Mesodermal cell (in vitro differentiated cells): ENCODE measurements around the gene NKAIN4.

Source experiments
- H3K27ac ChIP-seq: 2 replicates; pipeline ENCODE4 v1.7.0; 2013; ENCODE audit warnings: mild to moderate bottlenecking, low read depth, low read length, moderate library complexity; ENCODE audit not compliant: severe bottlenecking
- H3K36me3 ChIP-seq: 2 replicates; pipeline ENCODE4 v1.7.1; 2013; ENCODE audit warnings: mild to moderate bottlenecking, low read length, moderate library complexity; ENCODE audit not compliant: control insufficient read depth, insufficient read depth
- H3K4me1 ChIP-seq: one replicate; pipeline ENCODE4 v1.7.1; 2013; ENCODE audit warnings: mild to moderate bottlenecking, low read length; ENCODE audit not compliant: insufficient read depth, control insufficient read depth, poor library complexity, severe bottlenecking
- H3K4me3 ChIP-seq: 2 replicates; pipeline ENCODE4 v1.7.0; 2013; ENCODE audit warnings: low read length, control low read depth, mild to moderate bottlenecking; ENCODE audit not compliant: insufficient read depth, poor library complexity, severe bottlenecking; ENCODE audit errors: extremely low read depth
- H3K9me3 ChIP-seq: 2 replicates; pipeline ENCODE4 v1.7.1; 2013; ENCODE audit warnings: mild to moderate bottlenecking, low read length, moderate library complexity; ENCODE audit not compliant: control insufficient read depth
- WGBS, 2 experiments: methylation state at CpG; one replicate each; pipeline ENCODE4 v1.1.5; 2013; ENCODE audit warnings: missing lambda C conversion rate in 2 of 2; ENCODE audit not compliant: insufficient coverage in 2 of 2; 5-methylcytosine and 5-hydroxymethylcytosine counted together

The NKAIN4 gene

DNA sequence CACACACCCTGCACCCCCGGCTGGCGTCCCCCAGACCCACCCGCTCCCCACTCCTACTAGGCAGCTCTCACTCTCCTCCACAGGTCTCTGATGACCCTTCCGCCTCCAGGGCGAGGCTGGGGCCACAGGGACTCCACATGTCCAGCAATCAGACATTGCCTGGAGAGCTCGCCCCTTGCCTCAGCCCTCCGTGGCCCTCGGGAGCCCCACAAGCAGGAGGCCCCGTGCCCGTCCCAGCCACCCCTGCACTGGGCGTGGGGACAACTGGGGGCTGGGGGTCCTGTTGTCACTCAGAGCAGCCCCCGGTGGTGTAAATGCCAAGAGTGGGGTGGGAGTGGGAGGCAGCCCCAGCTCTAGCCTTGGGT is 40.3 kb upstream of the NKAIN4 start:
- WGBS, 2 experiments = 91 to 93% methylated on average over 9 to 12 of the region's 12 CpGs

DNA sequence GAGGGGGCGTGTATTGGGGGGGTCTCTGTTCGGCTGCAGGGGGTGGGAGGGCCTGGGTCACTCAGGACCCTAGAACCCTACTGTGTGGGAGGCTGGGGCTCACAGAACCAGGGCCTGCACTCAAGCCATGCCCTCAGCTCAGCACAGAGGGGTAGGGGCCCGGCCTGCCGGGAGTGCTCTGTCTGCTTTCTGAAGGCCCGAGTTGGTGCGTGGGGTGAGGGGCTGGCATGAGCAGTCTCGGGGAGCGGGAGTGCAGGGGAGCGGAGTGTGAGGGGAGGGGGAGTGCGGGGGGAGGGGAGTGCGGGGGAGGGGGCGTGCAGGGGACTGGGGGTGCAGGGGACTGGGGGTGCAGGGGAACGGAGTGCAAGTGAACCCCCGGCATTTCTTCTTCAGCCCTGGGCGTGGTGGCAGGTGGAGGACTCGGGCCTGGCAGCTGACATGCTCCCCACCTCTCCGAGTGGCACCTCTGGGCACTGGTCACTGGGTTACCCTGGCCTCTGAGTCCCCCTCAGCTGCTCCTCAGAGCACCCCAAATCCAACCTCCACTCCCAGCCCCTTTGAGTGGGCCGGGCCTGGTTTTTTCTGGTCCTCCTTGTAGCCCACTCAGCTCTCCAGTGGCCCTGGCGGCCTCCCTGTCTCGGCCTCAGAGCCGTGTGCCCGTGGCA is 39.7 kb upstream of the NKAIN4 start:
- 91 to 95% methylated on average over 8 to 10 of the region's 22 CpGs for WGBS, 2 experiments
- Histone ChIP-seq H3K36me3 (peaks cover 2% of the 10 kb centered on the region), H3K27ac (no peak overlapping the region), H3K4me3 (no peak overlapping the region), H3K9me3 (no peaks in the 10 kb centered on the region), H3K4me1 (no peaks in the 10 kb centered on the region)

More for the DNA sequence above, 40.3 kb upstream of the NKAIN4 start:
- Histone ChIP-seq H3K36me3 (no peaks in the 10 kb centered on the region), H3K9me3 (no peaks in the 10 kb centered on the region), H3K4me3 (no peak overlapping the region), H3K27ac (no peak overlapping the region), H3K4me1 (no peaks in the 10 kb centered on the region)

DNA sequence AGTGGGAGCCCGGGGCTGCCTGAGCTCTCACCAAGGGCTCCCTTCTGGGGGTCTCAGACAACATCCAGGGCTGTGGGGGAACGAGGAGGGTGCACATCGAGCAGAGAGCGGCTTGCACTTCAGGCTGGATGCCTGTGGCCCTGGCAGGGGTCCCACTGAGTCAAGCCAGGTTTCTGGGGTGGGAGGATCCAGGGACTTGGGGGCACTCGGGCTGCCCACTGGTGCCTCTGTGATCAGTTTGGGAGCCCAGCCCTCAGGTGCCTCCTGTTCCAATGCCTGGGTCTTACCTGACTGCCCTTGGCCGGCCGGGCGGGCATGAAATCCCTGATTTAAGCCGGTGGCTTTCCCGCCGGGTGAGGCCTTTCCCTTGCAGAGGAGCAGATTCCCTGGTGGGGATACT is 39.2 kb upstream of the NKAIN4 start:
- H3K4me3 ChIP-seq = no peak overlapping the region
- 85 to 88% methylated on average over 4 to 5 of the region's 11 CpGs for WGBS, 2 experiments

DNA sequence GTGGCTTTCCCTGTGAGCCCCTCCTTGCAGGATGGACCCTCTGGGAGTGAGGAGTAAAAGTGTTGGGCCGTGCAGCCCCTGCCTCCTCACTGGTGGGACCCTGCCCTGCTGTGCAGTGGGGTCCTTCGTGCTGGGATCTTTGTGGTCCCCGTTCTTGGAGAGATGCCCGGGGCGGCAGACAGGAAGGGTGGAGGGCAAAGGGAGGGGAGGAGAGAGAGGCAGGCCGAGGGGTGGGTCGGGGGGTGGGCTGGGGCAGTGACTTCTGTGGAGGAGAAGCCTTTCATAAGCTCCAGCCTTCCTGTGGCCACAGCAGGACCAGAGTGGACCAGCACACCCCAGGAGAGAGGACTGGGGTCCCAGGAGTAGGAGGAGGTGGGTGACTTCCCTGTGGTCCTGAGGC is 38.6 kb upstream of the NKAIN4 start, which contains the start of gene COL20A1:
Gene COL20A1 (plus strand): TSS at position 283 of the 400 bp plus-strand sequence. CDS start 1,922 bp downstream, outside the sequence.
- Histone ChIP-seq H3K4me3 (no peak within 1 kb of the TSS), H3K9me3 (no peaks in the 10 kb centered on the region), H3K27ac (no peak within 1 kb of the TSS), H3K4me1 (no peaks in the 10 kb centered on the region), H3K36me3 (peaks cover 13% of the 10 kb centered on the region)
- 75 to 76% methylated on average over 4 to 7 of the region's 7 CpGs for WGBS, 2 experiments

More for the DNA sequence above, 39.2 kb upstream of the NKAIN4 start:
- H3K27ac ChIP-seq = no peak overlapping the region
- peaks cover 8% of the 10 kb centered on the region for H3K36me3 ChIP-seq
- no peaks in the 10 kb centered on the region for H3K9me3 ChIP-seq
- H3K4me1 ChIP-seq = no peaks in the 10 kb centered on the region

GRCh38 chr20:63292292-63292701 is 38.0 kb upstream of the NKAIN4 start:
- Histone ChIP-seq H3K27ac (no peak overlapping the region), H3K9me3 (no peaks in the 10 kb centered on the region), H3K36me3 (peaks cover 20% of the 10 kb centered on the region), H3K4me1 (no peaks in the 10 kb centered on the region), H3K4me3 (no peak overlapping the region)
- WGBS, 2 experiments = 92 to 93% methylated on average over 13 to 14 of the region's 16 CpGs

- Histone ChIP-seq H3K36me3 (peaks cover 22% of the 10 kb centered on the region), H3K9me3 (no peaks in the 10 kb centered on the region), H3K27ac (no peak overlapping the region), H3K4me3 (no peak overlapping the region), H3K4me1 (no peaks in the 10 kb centered on the region)
- WGBS, 2 experiments = 85 to 88% methylated on average over 9 to 10 of the region's 10 CpGs
These were observed 37.5 kb upstream of the NKAIN4 start for GRCh38 chr20:63291811-63292210.

DNA sequence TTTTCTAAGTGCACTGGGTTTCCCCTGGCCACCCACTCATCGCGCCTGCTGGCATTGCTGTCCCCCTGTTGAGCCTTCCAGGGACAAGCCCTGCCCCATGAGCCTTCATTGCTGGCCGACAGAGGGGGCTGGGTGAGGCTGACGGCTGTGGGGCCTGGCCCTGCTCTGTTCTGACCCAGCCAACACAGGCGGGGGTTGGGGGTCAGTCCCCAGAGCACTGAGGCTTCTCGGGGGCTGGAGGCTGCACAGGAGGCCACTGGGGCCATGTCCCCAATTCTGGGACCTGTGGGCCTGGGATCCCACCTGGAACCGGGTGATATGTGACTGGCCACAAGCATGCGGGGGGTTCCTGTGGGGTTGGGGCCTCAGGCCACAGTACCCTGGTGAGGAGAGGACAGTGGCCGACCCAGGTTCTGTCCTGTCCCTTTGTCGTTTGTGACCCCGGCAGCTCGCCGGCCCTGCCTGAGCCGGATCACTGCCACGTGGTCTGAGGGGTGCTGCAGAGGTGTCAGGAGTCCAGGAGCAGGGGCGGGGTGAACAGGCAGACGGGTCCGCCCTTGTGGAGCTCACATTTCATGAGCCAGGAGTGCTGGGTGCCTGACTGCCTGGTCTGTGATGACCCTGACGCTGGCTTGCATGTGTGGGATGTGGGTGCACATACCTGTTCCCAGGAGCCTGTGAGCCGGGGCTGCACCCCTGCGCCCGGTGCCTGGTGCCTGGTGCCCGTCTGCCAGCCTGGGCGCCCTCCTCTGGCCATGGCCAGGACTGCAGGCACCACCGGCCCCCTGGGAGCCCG is 36.6 kb upstream of the NKAIN4 start:
- WGBS, 2 experiments = 54 to 56% methylated on average over 24 to 25 of the region's 26 CpGs
- no peaks in the 10 kb centered on the region for H3K4me1 ChIP-seq
- H3K9me3 ChIP-seq = no peaks in the 10 kb centered on the region
- H3K4me3 ChIP-seq = no peak overlapping the region
- H3K27ac ChIP-seq = peak overlapping the region; percentile 29
- H3K36me3 ChIP-seq = peaks cover 28% of the 10 kb centered on the region

- peaks cover 34% of the 10 kb centered on the region for H3K36me3 ChIP-seq
- no peaks in the 10 kb centered on the region for H3K4me1 ChIP-seq
- 90 to 95% methylated on average over 14 to 16 of the region's 17 CpGs for WGBS, 2 experiments
These were observed 35.9 kb upstream of the NKAIN4 start for GRCh38 chr20:63290136-63290676.

DNA sequence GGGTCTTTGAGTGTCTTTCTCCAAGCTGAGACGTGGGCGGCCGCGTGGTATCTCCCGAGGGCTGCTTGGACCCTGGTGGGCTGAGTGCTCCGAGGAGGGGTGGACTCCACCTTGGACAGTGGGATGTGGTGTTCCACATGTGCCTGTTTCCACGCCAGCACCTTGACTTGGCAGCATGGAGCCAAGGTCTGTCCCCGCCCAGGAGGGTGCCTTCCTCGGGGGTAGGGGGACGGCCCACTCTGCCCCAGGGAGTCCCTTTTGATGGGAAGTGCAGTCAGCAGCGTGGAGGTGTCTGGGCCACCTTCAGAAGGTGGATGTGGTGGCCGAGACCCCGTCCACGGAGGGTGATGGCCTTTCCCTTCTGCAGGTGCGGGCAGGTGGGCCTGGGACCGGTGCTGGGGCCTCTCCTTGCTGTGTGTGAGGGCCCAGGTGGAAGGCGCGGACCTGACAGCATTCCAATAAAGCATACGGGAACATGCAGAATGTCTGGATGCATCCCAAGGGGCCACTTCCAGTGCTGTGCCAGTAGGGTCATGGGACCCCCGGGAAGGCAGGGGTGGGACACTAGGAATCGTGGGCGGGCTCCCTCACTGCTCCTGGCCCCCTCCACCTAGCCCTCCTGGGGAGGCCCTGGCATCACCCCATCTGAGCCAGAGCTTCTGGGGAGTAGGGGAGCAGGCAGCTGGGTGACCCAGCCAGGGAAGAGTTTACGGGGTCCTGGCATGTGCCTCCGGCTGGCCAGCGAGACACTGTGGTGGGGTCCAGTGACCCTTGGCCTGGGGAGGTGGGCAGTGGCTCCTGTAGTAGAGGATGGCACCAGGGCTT is 35.3 kb upstream of the NKAIN4 start:
- H3K27ac ChIP-seq = no peak overlapping the region
- H3K4me3 ChIP-seq = no peak overlapping the region
- no peaks in the 10 kb centered on the region for H3K9me3 ChIP-seq
- 95 to 96% methylated on average over 23 to 25 of the region's 25 CpGs for WGBS, 2 experiments
- H3K36me3 ChIP-seq = peaks cover 40% of the 10 kb centered on the region
- H3K4me1 ChIP-seq = no peaks in the 10 kb centered on the region

More at GRCh38 chr20:63290136-63290676, 35.9 kb upstream of the NKAIN4 start:
- no peaks in the 10 kb centered on the region for H3K9me3 ChIP-seq
- no peak overlapping the region for H3K4me3 ChIP-seq
- peak overlapping the region; percentile 29 for H3K27ac ChIP-seq

DNA sequence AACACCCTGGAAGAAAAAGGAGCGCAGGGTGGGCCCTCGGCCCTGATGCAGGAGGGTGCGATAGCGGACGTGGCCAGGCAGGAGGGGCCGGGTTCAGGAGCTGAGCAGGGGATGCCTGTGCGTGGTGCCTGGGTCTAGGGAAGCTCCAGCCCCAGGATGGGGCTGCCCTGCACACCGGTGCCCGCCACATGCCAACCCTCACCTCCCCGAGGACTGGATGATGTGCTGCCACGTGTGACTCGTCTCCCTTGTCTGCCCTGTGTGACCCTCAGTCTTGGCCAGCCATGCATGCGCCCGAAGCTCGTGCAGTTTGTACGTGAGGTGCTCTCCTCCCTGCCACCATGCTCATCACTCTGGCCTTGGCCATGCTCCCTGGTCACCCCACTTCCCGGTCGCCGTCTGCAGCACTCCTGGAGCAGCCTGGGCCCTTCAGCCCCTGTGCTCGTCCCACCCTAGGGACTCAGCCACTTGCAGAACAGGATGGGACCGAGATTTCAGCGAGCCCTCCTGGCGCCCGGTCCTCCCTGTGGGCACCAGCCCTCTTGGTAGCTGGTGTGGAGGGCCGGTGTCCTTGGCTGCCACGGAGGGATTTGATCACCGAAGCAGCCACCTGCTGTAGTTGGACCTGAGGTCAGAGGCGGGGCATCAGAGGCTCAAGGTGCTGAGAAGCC is 34.5 kb upstream of the NKAIN4 start:
- no peak overlapping the region for H3K4me3 ChIP-seq
- WGBS, 2 experiments = 95 to 96% methylated on average over 18 to 27 of the region's 28 CpGs
- H3K36me3 ChIP-seq = peaks cover 48% of the 10 kb centered on the region
- no peaks in the 10 kb centered on the region for H3K9me3 ChIP-seq
- H3K27ac ChIP-seq = no peak overlapping the region
- H3K4me1 ChIP-seq = no peaks in the 10 kb centered on the region
